ENCODE data around the gene TYROBP.

The TYROBP gene

GRCh38 chr19:35894342-35894741, 13.8 kb downstream of the TYROBP start:
- TF ChIP-seq CTCF (IDR thresholded peaks at IDR 0.05): no peak

- no peak for TF ChIP-seq CTCF (IDR thresholded peaks at IDR 0.05)
These were observed 17.9 kb downstream of the TYROBP start for GRCh38 chr19:35890113-35890650.

- TF ChIP-seq CTCF (IDR thresholded peaks at IDR 0.05): no peak
These were observed 18.6 kb downstream of the TYROBP start for GRCh38 chr19:35889370-35890112.

- no peak for TF ChIP-seq CTCF (IDR thresholded peaks at IDR 0.05)
These were observed 19.7 kb downstream of the TYROBP start for GRCh38 chr19:35888398-35888797.

- TF ChIP-seq CTCF (IDR thresholded peaks at IDR 0.05): no peak
These were observed 20.9 kb downstream of the TYROBP start for GRCh38 chr19:35887197-35887596.

- TF ChIP-seq CTCF (IDR thresholded peaks at IDR 0.05): no peak
These were observed 22.2 kb downstream of the TYROBP start for GRCh38 chr19:35885904-35886303.

GRCh38 chr19:35885225-35885738, 22.8 kb downstream of the TYROBP start:
- no peak for TF ChIP-seq CTCF (IDR thresholded peaks at IDR 0.05)

Measured in LNCAP (cell line).